HG02678 (cell line): ENCODE measurements around the gene HIBCH.
"Not testable (repeated sequence)": the region's sequence is repeated elsewhere in the genome, so short reads cannot be mapped to it uniquely, and the experiment has no call there.

Source experiments
- ATAC-seq: cut with Tn5 transposase; IDR thresholded peaks from one replicate; pipeline ENCODE4 v1.9.1; 2021; ENCODE audit warnings: mild to moderate bottlenecking, moderate library complexity; ENCODE audit not compliant: unreplicated experiment

Gene HIBCH, protein sequence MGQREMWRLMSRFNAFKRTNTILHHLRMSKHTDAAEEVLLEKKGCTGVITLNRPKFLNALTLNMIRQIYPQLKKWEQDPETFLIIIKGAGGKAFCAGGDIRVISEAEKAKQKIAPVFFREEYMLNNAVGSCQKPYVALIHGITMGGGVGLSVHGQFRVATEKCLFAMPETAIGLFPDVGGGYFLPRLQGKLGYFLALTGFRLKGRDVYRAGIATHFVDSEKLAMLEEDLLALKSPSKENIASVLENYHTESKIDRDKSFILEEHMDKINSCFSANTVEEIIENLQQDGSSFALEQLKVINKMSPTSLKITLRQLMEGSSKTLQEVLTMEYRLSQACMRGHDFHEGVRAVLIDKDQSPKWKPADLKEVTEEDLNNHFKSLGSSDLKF

DNA sequence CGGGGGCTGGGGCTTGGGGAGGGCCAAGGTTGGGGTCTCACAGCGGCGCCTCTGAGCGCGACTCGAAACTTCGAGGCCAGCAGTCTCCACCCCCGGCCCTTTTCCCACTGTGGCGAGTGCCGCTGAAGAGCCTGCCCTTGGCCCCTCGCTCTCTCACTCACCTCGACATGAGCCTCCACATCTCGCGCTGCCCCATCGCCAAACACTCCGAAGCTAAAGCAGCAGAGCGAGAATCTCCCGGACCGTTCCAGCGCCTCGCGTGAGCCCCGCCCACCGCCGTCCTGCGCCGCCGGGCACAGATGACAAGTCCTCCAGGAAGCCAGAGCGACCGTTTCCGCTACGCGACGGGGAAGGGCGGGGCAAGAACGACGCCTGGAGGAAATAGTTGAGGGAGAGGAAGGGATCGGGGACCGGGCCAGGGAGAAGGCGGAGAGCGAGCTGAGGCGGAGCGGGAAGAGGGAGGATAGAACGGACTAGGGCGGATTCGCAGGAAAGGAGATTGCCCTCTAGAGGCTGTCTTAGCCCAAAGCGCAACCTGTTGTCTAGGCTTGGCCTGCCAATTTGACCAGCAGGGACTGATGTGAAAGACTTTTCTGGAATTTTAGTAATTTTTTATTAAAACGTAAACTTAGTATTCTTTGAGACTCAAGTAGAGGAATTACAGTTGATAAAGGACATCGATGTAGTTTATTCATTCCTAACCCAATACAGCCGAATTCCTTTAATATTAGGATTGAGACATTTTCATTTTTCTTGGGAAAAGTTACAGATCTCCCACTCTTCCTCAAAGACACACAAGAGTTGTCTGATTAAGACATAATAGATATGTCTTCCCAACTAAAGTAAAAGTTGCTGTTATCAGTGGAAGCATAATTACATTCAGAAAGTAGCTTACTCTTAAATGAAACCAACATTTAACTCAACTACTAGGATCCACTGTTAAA is at the start of gene HIBCH:
HIBCH (minus strand) TSS at position 272 of the 944 bp plus-strand sequence; CDS start at position 196, 76 bp downstream.
- peak; percentile 95 for ATAC-seq

DNA sequence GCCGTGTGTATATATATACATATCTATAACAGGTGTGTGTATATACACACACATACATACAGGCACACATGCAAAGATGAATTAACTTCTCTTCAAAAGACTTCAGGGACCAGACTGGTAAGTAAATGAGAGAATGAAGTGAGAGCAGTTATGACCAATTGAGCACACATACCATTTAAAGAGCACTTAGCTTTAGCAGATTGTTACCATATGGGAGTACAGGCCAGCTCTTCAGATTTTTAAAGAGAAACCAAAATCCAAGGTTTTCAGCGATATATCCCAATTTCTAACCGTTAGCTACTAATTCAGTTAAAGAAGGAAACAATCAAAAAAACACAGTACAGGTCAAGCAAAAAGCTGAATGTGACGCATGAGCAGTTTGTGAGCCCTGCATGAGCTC is 47.5 kb upstream of the HIBCH start:
- ATAC-seq: no peak

DNA sequence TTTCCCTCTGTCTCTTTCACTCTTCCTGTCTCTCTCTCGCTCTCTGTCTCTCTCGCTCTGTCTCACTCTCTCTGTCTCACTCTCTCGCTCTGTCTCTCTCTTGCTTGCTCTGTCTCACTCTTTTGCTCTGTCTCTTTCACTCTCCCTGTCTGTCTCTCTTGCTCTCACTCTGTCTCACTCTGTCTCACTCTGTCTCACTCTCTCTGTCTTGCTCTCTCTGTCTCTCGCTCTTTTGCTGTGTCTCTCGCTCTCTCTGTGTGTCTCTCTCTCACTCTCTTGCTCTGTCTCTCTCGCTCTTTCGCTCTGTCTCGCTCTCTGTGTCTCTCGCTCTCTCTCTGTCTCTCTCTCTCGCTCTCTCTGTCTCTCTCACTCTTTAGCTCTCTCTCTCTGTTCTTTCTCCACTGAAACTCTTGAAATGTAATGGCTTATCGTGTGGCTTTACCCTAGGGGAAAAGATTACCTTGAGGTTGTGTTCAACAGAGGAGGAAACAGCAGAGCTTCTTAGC is 46.7 kb upstream of the HIBCH start:
- ATAC-seq: no peak

DNA sequence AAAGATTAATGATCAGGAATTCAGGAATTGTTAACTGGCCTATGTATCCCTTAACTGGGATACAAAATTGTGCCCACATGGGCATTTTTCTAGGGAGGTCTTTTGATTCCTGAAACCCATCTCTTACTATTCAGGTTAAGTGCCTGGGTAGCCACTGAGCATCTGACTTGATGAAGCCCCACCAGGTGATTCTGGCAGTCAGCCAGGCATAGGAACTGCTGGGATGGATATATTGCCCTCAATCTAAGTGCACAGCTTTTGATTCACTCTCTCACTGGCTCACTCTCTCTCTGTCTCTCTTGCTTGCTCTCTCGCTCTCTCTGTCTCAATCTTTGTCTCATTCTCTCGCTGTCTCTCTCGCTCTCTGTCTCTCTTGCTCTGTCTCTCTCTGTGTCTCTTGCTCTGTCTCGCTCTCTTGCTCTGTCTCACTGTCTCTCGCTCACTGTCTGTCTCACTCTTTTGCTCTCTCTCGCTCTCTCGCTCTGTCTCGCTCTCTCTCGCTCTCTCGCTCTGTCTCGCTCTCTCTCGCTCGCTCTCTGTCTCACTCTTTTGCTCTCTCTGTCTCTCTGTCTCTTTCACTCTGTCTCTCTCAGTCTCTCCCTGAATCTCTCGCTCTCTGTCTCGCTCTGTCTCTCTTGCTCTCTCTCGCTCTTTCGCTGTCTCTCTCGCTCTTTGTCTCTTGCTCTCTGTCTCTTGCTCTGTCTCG is 46.0 kb upstream of the HIBCH start:
- no peak for ATAC-seq

DNA sequence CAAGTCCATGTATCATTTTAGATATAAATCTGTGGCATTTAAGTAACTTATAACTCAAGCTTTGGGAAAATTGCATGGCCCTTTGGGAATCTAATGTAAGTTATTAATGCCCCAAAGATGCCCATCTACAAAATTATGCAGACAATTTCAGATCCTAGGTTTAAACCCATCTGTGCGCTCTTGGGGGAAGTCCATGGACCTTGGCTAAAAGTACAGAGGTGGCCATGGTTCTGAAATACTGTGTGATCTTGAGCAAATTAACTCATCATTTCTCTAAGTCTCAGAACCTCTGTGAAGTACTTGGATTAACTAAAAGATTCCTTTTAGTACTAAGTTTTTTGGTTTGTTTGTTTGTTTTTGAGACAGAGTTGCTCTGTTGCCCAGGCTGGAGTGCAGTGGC is 43.3 kb upstream of the HIBCH start:
- no peak for ATAC-seq

DNA sequence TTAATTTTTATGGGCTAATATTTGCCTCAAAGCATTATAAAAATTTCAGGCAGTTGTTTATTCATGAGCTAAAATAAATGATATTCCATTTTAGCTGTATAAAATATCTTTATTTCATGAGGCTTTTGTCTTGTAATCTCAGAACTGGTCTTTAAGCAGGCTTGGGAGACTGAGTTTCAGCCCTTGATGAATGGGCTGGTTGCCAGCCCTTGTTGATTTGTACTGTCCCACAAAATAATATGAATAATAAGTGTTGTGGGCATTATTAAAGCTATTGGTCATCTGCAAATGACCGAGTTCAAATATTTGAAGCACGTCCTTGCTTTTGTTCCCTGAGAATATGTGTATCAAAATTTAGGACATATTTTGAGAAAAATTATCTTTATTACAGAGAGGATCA is 41.9 kb upstream of the HIBCH start:
- no peak for ATAC-seq

DNA sequence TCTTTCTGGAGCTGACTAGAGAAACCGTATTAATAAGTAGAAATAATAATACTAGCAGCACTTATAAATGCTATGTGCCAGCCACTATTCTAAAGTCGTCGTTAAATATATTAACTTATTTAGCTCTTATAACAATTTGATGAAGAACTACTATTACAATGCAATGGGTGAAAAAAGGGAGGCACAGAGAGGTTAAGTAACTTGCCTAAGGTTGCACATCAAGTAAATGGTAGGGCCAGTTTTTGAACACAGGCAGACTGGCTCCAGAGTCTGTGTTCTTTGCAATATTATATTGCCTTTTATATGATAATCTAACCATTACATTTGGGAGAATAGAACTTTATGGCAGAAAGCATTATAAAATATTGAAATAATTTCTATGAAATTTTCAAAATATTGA is 41.3 kb upstream of the HIBCH start:
- ATAC-seq: no peak

DNA sequence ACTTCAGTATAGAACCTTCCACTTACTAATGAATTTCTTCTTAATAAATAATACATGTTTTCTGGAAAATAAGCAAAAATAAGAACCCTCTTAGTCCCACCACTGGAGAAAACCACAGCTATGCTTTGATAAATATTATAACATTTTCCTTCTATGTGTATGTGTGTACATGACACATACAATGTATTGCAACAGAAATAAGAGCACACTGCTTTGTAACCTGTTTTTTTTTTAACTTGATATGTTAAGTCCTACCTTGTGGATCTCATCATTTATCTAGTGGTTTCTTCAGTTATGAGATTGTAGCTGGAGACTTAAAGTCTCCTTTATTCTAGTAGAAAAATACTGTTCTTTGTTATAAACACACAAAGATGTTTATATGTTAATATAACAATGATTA is 40.9 kb upstream of the HIBCH start:
- no peak for ATAC-seq

DNA sequence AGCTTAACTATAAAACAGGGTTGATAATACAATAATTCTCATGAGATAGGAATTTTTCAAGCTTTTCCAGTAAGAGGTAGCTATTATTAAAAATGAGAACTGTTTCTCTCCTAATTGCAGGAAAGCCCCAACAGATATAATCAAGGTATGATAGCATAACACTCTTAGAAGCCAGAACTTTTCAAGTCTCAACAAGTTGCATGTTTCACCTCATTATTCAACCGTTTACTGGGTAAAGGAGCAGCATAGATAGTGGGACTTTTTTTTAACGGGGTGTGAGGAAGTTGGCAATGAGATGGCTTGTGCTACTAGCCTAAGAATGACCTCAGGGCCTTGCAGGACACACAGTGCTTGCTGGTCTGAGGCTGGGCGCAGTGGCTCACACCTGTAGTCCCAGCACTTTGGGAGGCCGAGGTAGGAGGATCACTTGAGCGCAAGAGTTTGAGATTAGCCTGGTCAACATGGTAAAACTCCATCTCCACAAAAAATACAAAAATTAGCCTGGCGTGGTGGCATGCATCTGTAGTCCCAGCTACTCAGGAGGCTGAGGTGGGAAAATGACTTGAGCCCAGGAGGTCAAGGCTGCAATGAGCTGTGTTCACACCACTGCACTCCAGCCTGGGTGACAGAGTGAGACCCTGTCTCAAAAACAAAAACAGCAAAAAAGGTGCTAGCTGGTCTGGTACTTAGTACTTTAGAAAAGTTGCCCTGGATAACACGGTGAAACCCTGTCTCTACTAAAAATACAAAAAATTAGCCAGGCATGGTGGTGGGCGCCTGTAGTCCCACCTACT is 39.2 kb upstream of the HIBCH start:
- ATAC-seq: not testable (repeated sequence)

DNA sequence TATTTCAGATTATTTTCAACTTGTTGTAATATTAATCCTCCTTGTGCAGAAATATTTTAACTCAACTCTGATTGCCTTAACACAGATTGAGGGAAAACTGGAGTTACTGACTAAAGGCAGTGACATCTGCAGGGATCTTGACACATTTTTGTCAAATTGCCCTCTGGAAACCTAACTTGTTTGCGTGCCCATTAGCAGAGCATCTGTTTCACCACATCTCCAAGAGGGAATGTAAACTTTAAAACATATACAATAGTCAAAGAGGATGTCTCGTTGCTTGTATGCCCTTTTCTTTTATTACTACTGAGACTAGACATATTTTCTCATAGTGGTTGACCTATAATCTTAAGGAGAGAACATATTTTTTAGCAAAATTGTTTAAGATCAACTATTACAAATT is 38.0 kb upstream of the HIBCH start:
- ATAC-seq: no peak

DNA sequence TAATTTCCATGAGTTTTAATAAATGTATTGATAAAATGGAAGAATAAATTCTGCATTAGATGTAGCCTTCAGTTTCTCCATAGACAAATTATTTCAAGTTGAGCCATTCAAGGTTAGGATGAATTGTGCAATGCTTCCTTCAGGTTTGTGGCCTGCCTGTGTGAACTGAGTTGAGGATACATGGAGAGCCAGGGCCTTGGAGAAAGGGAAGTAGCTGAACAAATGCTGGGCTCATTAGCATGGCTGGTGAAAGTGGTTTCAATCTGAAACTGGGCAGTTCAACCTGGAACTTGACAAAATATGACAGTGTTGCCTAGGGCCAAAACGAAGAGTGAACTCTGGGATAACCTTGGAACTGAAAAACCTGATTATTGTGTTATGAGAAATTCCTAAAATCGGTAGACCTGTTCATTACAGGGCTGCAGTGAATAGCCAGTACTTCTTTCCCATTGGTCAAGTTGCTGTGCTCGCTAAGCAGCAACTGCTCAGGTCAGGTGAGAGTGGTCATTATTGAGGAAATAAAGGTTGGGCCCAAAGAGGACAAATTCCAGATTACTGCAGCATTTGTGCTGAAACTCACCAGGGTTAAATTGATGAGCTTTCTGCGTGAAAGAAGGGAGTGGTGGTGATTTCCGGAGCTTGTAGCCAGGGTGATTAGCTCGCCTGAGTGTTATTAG is 36.5 kb upstream of the HIBCH start:
- ATAC-seq: no peak

DNA sequence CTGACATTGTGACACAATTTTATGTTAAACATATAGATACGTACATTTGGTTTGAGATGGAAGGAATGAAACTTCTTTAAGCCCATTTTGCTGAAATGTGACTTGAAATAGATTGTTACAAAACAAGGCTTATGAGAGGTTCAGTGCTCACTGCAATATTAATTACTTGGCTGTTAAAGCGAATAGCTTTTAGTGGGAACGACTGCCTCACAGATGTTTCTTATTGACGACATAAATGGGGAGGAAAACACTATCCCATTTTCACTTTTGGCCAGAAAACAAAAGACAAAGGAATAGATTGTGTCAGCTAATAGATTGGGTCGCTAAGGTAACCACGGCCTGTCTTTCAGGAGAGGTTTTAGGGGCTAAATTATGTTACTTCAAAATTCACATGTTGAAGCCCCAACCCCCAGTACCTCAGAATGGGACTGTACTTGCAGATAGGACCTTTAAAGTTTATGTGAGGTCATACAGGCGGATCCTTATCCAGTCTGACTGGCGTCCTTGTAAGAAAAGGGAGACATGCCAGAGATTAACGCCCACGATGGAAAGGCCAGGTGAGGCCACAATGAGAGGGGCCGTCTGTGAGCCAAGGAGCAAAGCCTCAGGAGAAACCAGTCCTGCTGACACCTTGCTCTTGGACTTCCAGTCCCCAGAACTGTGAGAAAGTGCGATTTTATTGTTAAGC is 34.5 kb upstream of the HIBCH start:
- no peak for ATAC-seq

DNA sequence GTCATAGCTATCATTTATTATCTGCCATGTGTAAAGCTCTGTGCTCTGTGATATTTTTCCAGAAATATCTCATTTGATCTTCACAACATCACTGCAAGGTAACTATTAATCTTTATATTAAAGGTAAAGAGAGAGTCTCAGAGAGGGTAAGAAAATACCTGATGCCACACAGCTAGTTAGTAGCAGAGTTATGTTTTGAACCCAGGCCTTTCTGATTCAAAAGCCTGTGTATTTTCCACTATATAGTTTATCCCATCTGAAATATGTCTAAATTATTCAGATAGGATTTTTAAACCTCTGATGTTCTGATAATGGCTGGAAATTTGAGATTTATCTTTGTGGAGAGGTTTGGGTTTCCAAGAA is 33.9 kb upstream of the HIBCH start:
- no peak for ATAC-seq

DNA sequence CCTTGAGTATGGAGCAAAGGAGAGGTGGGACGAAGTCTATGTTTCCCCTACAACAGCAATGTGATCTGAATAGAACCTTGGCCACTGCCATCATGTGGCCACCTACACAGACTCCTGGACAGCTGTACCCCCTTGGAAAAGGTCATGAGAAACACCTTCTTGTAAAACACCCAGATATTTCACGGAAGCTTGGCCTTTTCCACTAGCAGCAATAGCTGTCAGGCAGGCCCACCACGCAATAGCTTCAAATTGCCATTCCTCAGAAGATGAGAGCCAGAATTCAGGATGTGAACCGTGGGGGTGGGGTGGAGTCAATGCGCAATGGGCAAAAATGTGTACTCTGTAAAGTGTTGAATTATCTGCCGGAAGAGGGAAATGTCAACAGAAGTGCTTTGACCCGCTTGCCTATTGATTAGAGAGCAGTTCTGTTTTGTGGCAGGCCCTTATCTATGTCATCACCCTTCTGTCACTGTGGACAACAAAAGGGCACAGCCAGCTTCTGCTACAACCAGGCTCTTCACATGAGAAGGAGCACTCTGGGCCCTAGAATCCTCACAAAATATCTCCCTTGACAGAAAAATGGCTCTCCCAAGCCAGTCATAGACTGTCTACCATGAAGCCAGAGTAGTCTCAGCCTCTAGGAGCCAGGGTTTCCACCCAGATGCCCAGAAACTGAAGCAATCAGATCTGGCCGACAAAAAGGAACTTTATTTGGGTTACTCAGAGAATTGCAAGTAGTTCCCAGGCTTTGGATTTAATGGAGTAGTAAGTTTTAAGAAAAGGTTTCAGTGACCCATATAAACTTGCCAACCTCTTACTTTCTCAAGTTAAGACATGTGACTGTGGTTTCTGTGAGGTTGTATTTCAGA is 33.3 kb upstream of the HIBCH start:
- no peak for ATAC-seq

DNA sequence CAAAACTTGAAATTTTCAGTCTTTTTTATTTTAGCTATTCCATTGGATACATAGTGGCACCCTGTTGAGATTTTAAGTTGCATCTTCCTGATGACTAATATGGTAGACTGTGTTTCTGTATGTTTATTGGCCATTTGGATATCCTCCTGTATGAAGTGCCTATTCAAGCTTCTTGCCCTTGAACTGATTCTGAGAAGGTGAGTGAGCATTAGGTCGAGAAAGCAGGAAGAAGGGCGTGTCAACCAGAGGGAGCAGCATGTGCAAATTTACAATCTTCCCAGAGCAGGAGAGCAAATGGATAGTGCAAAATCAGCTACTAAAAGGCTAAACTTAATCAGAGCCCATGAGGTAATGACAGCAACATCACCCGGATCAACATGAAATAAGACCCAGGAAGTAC is 32.3 kb upstream of the HIBCH start:
- no peak for ATAC-seq

DNA sequence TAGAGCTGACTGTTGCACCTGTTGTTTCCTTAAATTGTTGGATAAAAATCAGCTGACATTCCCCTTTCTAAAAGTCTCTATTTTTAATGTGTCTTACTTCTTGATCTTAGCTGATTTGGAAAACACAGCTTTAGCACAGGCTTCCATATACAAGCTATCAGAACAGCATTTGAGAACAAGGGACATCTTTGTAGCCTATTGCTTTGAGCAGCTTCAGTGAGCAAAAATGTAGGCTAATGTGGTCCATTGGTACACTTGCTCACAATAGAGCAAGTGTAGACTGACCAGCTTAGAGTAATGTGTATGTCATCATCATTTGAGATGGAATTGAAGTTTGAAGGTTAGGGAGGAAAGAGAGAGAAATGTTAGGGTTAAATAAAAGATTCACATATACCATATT is 30.7 kb upstream of the HIBCH start:
- ATAC-seq: no peak

DNA sequence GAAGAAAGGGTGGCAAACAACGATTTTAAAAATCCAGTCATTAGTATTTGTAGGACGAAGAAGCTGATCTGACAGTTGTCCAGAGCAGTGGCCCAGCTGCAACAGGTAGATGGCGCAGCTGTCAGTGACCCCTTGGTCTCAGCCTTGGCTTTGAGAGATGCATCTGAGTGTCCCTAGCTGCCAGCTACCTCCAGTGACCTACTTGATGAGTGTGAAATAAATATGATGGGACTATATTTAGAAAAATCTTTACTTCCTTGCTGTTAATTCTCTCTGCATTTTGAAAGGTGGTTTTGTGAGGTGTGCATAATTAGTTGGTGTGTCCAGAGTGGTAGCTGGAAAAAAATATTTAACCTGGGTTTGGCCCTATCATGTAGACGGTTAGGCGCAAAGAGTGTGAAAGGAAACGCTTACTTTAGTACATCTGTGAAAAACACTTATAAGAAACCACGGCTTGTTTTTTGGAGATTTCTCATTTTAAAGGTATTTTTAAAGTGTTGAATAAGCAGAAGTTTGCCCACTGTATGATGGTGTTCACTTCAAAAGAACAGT is 24.7 kb upstream of the HIBCH start:
- ATAC-seq: peak; percentile 74
